Upper lobe of right lung (tissue), 1 donor: Measurements from ENCODE around the gene ZNF473. TPM values are rescaled to one million over a fixed set of nuclear protein-coding genes. Genes with fewer than 3 reads are reported as not detected.
"Not testable (repeated sequence)": the region's sequence is repeated elsewhere in the genome, so short reads cannot be mapped to it uniquely, and the experiment has no call there.

Source experiments
- ATAC-seq: fragments of 200-7000 bp; cut with Tn5 transposase; one replicate; pipeline ENCODE4 v1.9.1; 2020; ENCODE audit warnings: mild to moderate bottlenecking, moderate library complexity
- DNase-seq: peaks from one replicate; pipeline ENCODE4 v3.0.0-alpha.2; 2020
- H3K27ac ChIP-seq: fragments of 200-600 bp; one replicate; pipeline ENCODE4 v1.8.0; 2022
- H3K27me3 ChIP-seq: fragments of 200-600 bp; one replicate; pipeline ENCODE4 v1.8.0; 2022; ENCODE audit warnings: mild to moderate bottlenecking
- H3K36me3 ChIP-seq: fragments of 200-600 bp; one replicate; pipeline ENCODE4 v1.8.0; 2022
- H3K4me1 ChIP-seq: fragments of 200-600 bp; one replicate; pipeline ENCODE4 v1.8.0; 2022
- H3K4me3 ChIP-seq: fragments of 200-600 bp; one replicate; pipeline ENCODE4 v1.8.0; 2022; ENCODE audit warnings: mild to moderate bottlenecking
- H3K9me3 ChIP-seq: fragments of 200-600 bp; one replicate; pipeline ENCODE4 v1.8.0; 2022
- intact Hi-C: fragments of 100-400 bp; cut with DNase I; formaldehyde crosslinking; loops from one replicate; pipeline ENCODE4 v1.11.0; 2022
- total RNA-seq: library from RNA; stranded (reverse); fragmentation: NEBNext Ultra II Directional; extraction: Animal tissue kit (Norgen Biotek cat#: 25700); gene quantifications from one replicate; pipeline ENCODE4 v1.2.1, GENCODE V29; 2021
- TF ChIP-seq, protein P1 (sequence below): fragments of 200-600 bp; IDR thresholded peaks from one replicate; pipeline ENCODE4 v1.8.0; 2022; ENCODE audit warnings: antibody characterized with exemption
- donor health status: DM: no; HTN: yes; CAD: no; lungs with severe emphysema.

ZNF473 gene
- total RNA-seq, 1 donor from 2014 or later = 8.4 TPM

GRCh38 chr19:50060107-50060506 is 34.3 kb downstream of the ZNF473 start:
- no peak for DNase-seq
- Histone ChIP-seq H3K4me3 (no peak overlapping the region), H3K9me3 (peaks cover 14% of the 10 kb centered on the region), H3K27ac (no peak overlapping the region), H3K36me3 (no peaks in the 10 kb centered on the region), H3K4me1 (no peaks in the 10 kb centered on the region), H3K27me3 (no peaks in the 10 kb centered on the region)
- intact Hi-C loops = no loop called here
- TF ChIP-seq, protein P1, sequence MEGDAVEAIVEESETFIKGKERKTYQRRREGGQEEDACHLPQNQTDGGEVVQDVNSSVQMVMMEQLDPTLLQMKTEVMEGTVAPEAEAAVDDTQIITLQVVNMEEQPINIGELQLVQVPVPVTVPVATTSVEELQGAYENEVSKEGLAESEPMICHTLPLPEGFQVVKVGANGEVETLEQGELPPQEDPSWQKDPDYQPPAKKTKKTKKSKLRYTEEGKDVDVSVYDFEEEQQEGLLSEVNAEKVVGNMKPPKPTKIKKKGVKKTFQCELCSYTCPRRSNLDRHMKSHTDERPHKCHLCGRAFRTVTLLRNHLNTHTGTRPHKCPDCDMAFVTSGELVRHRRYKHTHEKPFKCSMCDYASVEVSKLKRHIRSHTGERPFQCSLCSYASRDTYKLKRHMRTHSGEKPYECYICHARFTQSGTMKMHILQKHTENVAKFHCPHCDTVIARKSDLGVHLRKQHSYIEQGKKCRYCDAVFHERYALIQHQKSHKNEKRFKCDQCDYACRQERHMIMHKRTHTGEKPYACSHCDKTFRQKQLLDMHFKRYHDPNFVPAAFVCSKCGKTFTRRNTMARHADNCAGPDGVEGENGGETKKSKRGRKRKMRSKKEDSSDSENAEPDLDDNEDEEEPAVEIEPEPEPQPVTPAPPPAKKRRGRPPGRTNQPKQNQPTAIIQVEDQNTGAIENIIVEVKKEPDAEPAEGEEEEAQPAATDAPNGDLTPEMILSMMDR = no peak
- ATAC-seq = no peak

GRCh38 chr19:50061650-50062049 is 35.8 kb downstream of the ZNF473 start:
- H3K4me3 ChIP-seq = no peak overlapping the region
- H3K27ac ChIP-seq = no peak overlapping the region
- H3K36me3 ChIP-seq = no peaks in the 10 kb centered on the region
- no peaks in the 10 kb centered on the region for H3K4me1 ChIP-seq
- ATAC-seq = no peak
- intact Hi-C loops = no loop called here
- TF ChIP-seq, protein P1 = no peak
- no peaks in the 10 kb centered on the region for H3K27me3 ChIP-seq
- peaks cover 14% of the 10 kb centered on the region for H3K9me3 ChIP-seq
- no peak for DNase-seq

GRCh38 chr19:50065938-50066337 is 40.1 kb downstream of the ZNF473 start:
- Histone ChIP-seq H3K4me3 (no peak overlapping the region), H3K36me3 (no peaks in the 10 kb centered on the region), H3K27me3 (no peaks in the 10 kb centered on the region), H3K27ac (no peak overlapping the region), H3K4me1 (no peaks in the 10 kb centered on the region), H3K9me3 (no peaks in the 10 kb centered on the region)
- no peak for DNase-seq
- TF ChIP-seq, protein P1 = no peak
- ATAC-seq = no peak
- intact Hi-C loops = no loop called here

DNA sequence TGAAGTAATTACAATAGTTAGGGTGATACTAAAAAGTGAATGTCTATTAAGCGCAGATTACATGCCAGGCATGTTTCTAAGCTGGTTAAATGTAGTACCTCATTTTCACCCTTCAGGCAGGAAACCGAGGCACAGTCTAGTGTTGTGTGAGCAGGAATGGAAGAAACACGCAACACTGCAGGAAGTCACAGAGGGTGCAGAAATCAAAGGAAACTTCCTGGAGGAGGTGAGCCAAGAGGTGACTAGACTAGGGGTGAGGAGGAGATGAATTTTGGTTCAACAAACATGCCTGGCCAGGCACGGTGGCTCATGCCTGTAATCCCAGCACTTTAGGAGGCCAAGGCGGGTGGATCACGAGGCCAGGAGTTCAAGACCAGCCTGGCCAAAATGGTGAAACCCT is 41.8 kb downstream of the ZNF473 start:
- DNase-seq (no peak), ATAC-seq (no peak)
- no peaks in the 10 kb centered on the region for H3K4me1 ChIP-seq
- no peaks in the 10 kb centered on the region for H3K36me3 ChIP-seq
- no peaks in the 10 kb centered on the region for H3K9me3 ChIP-seq
- TF ChIP-seq, protein P1 = no peak
- no peaks in the 10 kb centered on the region for H3K27me3 ChIP-seq
- H3K27ac ChIP-seq = no peak overlapping the region
- H3K4me3 ChIP-seq = no peak overlapping the region
- intact Hi-C loops = no loop called here

DNA sequence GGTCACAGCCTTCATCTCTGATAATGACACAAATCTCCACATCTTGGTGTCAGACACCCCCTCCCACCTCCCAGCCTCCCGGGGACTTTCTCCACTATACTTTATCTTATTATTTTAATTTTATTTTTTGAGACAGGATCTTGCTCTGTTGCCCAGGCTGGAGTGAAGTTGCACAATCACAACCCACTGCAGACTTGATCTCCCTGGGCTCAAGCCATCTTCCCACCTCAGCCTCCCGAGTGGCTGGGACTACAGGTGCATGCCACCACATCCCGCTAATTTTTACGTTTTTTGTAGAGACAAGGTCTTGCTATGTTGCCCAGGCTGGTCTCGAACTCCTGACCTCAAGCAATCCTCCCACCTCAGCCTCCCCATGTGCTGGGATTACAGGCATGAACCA is 42.6 kb downstream of the ZNF473 start:
- DNase-seq = not testable (repeated sequence)

GRCh38 chr19:50075076-50075475 is 49.3 kb downstream of the ZNF473 start:
- H3K4me3 ChIP-seq, H3K27ac ChIP-seq, H3K4me1 ChIP-seq, ATAC-seq, intact Hi-C loops, H3K9me3 ChIP-seq, H3K27me3 ChIP-seq, DNase-seq, H3K36me3 ChIP-seq: not testable (repeated sequence)

More for the DNA sequence above, 42.6 kb downstream of the ZNF473 start:
- intact Hi-C loops, H3K4me1 ChIP-seq, H3K4me3 ChIP-seq, H3K27me3 ChIP-seq, H3K9me3 ChIP-seq, H3K36me3 ChIP-seq, ATAC-seq, H3K27ac ChIP-seq: not testable (repeated sequence)

DNA sequence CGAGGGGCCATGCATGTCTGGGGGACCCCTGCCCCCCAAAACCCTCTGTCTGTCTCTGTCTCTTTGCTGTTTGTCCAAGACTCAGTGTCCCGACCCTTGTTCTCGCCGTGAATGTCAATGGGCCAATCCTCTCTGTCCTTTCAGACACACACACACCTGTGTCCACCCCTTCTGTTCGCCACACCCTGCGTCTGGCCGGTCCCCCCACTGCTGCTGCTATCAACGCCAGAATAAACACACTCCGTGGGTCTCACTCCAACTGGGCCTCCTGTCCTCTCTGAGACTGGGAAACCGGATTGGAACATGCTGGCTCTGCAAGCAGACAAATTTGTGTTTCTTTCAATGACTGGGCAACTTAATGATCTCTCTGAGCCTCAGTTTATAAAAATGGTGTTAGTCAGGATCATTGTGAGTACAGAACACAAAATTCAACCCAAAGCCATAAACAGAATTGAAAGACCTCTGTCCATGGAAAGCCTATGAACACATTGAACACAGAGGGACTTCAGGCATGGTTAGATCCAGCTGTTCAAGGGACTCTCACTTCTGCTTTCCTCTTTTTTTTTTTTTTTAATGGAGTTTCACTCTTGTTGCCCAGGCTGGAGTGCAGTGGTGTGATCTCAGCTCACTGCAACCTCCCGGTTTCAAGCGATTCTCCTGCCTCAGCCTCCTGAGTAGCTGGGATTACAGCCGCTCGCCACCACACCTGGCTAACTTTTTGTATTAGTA is 50.0 kb downstream of the ZNF473 start:
- H3K36me3 ChIP-seq, DNase-seq, H3K4me3 ChIP-seq, intact Hi-C loops, H3K27ac ChIP-seq, ATAC-seq, H3K4me1 ChIP-seq, H3K9me3 ChIP-seq, H3K27me3 ChIP-seq: not testable (repeated sequence)

DNA sequence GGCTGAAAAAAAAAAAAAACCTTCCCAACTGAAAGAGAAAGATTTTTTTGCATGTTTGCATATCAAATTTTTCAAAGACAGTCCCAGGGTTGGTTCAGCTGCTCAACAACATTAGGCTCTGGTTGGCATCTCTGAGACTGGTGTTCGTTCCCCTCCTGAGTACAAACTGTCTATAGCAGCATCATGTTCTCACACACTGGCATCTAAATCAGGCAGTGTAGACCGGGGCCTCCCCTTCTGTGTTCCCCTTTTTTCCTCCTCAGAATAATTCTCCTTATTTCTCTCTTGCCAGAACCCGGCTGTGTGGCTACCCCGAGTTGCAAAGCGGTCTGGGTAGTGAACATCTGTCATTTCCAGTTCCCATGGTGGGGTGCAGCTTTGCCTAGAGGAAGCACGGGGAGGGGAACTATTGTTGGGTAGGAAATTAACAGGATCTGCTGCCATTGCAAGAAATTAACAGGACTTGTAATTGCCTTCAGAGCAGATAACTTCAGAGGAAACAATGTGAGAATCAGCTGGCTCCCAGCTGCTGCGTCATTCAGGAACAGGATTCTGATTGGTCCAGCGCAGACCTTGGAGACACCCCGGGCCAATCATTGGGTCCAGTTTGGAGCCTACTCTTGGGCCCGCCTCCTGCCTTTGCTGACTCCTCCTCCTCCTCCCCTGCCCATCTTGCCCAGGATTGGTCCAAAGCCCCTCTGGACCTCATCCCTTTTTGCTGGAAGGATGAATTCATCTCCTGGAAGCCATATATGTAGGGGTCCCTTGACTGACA is 51.0 kb downstream of the ZNF473 start:
- ATAC-seq, H3K27ac ChIP-seq, DNase-seq, H3K4me3 ChIP-seq, H3K4me1 ChIP-seq, H3K9me3 ChIP-seq, H3K27me3 ChIP-seq, intact Hi-C loops, H3K36me3 ChIP-seq: not testable (repeated sequence)

- H3K36me3 ChIP-seq, ATAC-seq, DNase-seq, H3K27me3 ChIP-seq, intact Hi-C loops, H3K4me3 ChIP-seq, H3K9me3 ChIP-seq, H3K27ac ChIP-seq, H3K4me1 ChIP-seq: not testable (repeated sequence)
Observed at GRCh38 chr19:50079014-50079413, 53.2 kb downstream of the ZNF473 start.

DNA sequence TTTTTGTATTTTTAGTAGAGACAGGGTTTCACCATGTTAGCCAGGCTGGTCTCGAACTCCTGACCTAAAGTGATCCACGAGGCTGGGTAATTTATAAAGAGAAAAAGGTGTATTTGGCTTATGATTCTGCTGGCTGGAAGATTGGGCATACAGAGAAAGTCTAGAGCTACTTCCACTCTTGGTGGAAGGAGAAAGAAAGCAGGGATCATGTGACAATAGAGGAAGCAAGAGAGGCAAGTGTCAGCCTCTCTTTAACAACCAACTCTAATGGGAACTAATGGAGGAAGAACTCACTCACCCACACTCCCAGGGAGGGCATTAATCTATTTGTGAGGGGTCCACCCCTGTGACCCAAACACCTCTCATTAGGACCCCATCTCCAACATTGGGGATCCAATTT is 58.6 kb downstream of the ZNF473 start:
- H3K4me1 ChIP-seq, intact Hi-C loops, H3K27ac ChIP-seq, H3K27me3 ChIP-seq, H3K4me3 ChIP-seq, H3K36me3 ChIP-seq, H3K9me3 ChIP-seq, DNase-seq: not testable (repeated sequence)
- ATAC-seq = peak; percentile 79
